Endothelial cell of umbilical vein (primary cell): ENCODE data around the gene ARHGEF10L. TPM values are rescaled to one million over a fixed set of nuclear protein-coding genes. Genes with fewer than 3 reads are reported as not detected.

Experiments
- BruUV-seq: library from RNA; stranded (reverse); fragments of 400-500 nt; replicated peaks from 2 replicates; lab custom pipeline; 2021; lab: Mats Ljungman, UMichigan
- CTCF ChIA-PET: fragments of 300-600, 350-600 bp; sonication (Branson Sonifier 250); formaldehyde crosslinking; loops from one replicate; lab custom pipeline; 2021; ENCODE audit warnings: antibody characterized with exemption, inconsistent platforms; lab: Charles Lee
- POLR2A ChIA-PET: fragments of 300-600, 350-600 bp; sonication (Branson Sonifier 250); formaldehyde crosslinking; loops from one replicate; lab custom pipeline; 2021; ENCODE audit warnings: antibody characterized with exemption, inconsistent platforms; lab: Charles Lee
- DNase-seq: peaks from one replicate; pipeline ENCODE4 v3.0.0-alpha.2; 2011; ENCODE audit warnings: low read depth, low spot score
- FAIRE-seq: peaks from 2 replicates; lab custom pipeline; 2011; peaks lifted over from hg19 to GRCh38; lab: Jason Lieb, UNC
- H2AFZ ChIP-seq: 2 replicates; pipeline ENCODE4 v1.6.0; 2012; ENCODE audit warnings: low read depth, low read length, control low read depth, inconsistent platforms
- H3K27ac ChIP-seq: 2 replicates; pipeline ENCODE4 v1.5.1; 2011; ENCODE audit warnings: low read depth, mild to moderate bottlenecking, control low read depth, low read length, moderate library complexity; ENCODE audit not compliant: insufficient read depth
- H3K27me3 ChIP-seq, 2 experiments: 2 replicates each; pipeline versions ENCODE4 v1.6.0 to v1.6.1; 2011; ENCODE audit warnings: low read length in 2 of 2, mixed read lengths in 1 of 2; ENCODE audit not compliant: control insufficient read depth in 2 of 2, insufficient read depth in 2 of 2
- H3K36me3 ChIP-seq, 2 experiments: 2 replicates in 1 of 2; 3 replicates in 1 of 2; pipeline ENCODE4 v1.5.1; 2011; ENCODE audit warnings: low read length in 2 of 2, mild to moderate bottlenecking in 1 of 2, moderate library complexity in 1 of 2; ENCODE audit not compliant: control insufficient read depth in 2 of 2, insufficient read depth in 2 of 2; ENCODE audit errors: extremely low read depth in 1 of 2
- H3K4me1 ChIP-seq: 3 replicates; pipeline ENCODE4 v1.5.1; 2011; ENCODE audit warnings: mild to moderate bottlenecking, low read length; ENCODE audit not compliant: control insufficient read depth, insufficient read depth; ENCODE audit errors: extremely low read depth
- H3K4me2 ChIP-seq: 2 replicates; pipeline ENCODE4 v1.6.1; 2011; ENCODE audit warnings: low read length, control low read depth, mixed read lengths; ENCODE audit not compliant: insufficient read depth
- H3K4me3 ChIP-seq, 3 experiments: fragments of 200-600 bp in 1 of 3; sonication (generic), shearing (Covaris generic) in 1 of 3; replicated peaks in 1 of 3; 2 replicates each; pipeline ENCODE4 v1.5.1; 2011 to 2016; ENCODE audit warnings: control low read depth in 3 of 3, low read length in 3 of 3, mild to moderate bottlenecking in 2 of 3, inconsistent platforms in 1 of 3, low read depth in 1 of 3, moderate library complexity in 1 of 3; ENCODE audit not compliant: insufficient read depth in 1 of 3
- H3K79me2 ChIP-seq: 2 replicates; pipeline ENCODE4 v1.6.0; 2012; ENCODE audit warnings: low read length, inconsistent platforms; ENCODE audit not compliant: control insufficient read depth, insufficient read depth
- H3K9ac ChIP-seq: replicated peaks from 2 replicates; pipeline ENCODE3; 2011; ENCODE audit warnings: low read length, control low read depth; ENCODE audit not compliant: insufficient read depth; ENCODE audit errors: extremely low read depth
- H3K9me1 ChIP-seq: replicated peaks from 3 replicates; pipeline ENCODE4 v1.6.0; 2011; ENCODE audit warnings: mild to moderate bottlenecking, low read length; ENCODE audit not compliant: control insufficient read depth, insufficient read depth; ENCODE audit errors: extremely low read depth
- H3K9me3 ChIP-seq: replicated peaks from 2 replicates; pipeline ENCODE4 v1.5.1; 2012; ENCODE audit warnings: low read length, inconsistent platforms; ENCODE audit not compliant: control insufficient read depth, insufficient read depth
- H4K20me1 ChIP-seq: replicated peaks from 2 replicates; pipeline ENCODE3; 2011; ENCODE audit warnings: mild to moderate bottlenecking, low read length; ENCODE audit not compliant: control insufficient read depth, insufficient read depth; ENCODE audit errors: extremely low read depth
- CTCF ChIP-seq, 2 donors: IDR thresholded peaks; 1 replicate in 1 of 2; 2 replicates in 1 of 2; pipeline ENCODE4 v1.5.1; 2011; ENCODE audit warnings: low read length in 2 of 2, mild to moderate bottlenecking in 2 of 2, moderate library complexity in 2 of 2, control low read depth in 1 of 2, inconsistent platforms in 1 of 2, low read depth in 1 of 2; ENCODE audit not compliant: insufficient read depth in 1 of 2; ENCODE audit errors: extremely low read depth in 1 of 2
- EZH2 ChIP-seq: IDR thresholded peaks from 2 replicates; pipeline ENCODE4 v1.6.1; 2012; ENCODE audit warnings: borderline replicate concordance, low read depth, mild to moderate bottlenecking, moderate library complexity, low read length, inconsistent platforms; ENCODE audit not compliant: severe bottlenecking
- FOS ChIP-seq: IDR thresholded peaks from 2 replicates; pipeline ENCODE4 v1.6.1; 2011; ENCODE audit warnings: mild to moderate bottlenecking, low read length, moderate library complexity, borderline replicate concordance; ENCODE audit not compliant: insufficient read depth
- GATA2 ChIP-seq: IDR thresholded peaks from 2 replicates; pipeline ENCODE4 v1.7.0; 2011; ENCODE audit warnings: low read depth, mild to moderate bottlenecking, moderate library complexity, mixed read lengths, low read length; ENCODE audit not compliant: insufficient read length, insufficient read depth
- JUN ChIP-seq: IDR thresholded peaks from 2 replicates; pipeline ENCODE4 v1.6.1; 2011; ENCODE audit warnings: borderline replicate concordance, low read depth; ENCODE audit not compliant: insufficient read length, insufficient read depth
- MYC ChIP-seq: IDR thresholded peaks from one replicate; pipeline ENCODE4 v1.6.1; 2011; ENCODE audit warnings: mild to moderate bottlenecking, low read depth, low read length
- POLR2A ChIP-seq: IDR thresholded peaks from 2 replicates; pipeline ENCODE4 v1.6.1; 2012; ENCODE audit warnings: low read depth, mild to moderate bottlenecking, control low read depth, low read length
- POLR2AphosphoS5 ChIP-seq: IDR thresholded peaks from 2 replicates; pipeline ENCODE4 v1.6.1; 2012; ENCODE audit warnings: low read depth, mild to moderate bottlenecking, control low read depth, low read length, moderate library complexity; ENCODE audit not compliant: insufficient read depth
- dilution Hi-C: fragments of 300-500 bp; cut with MboI; formaldehyde crosslinking; loops from one replicate; pipeline ENCODE4 v1.15.0; 2019; ENCODE audit warnings: low sequenced_read_pairs; ENCODE audit not compliant: extremely low pct_ligation_motif_present
- intact Hi-C: fragments of 100-400 bp; cut with micrococcal nuclease; formaldehyde crosslinking; loops from one replicate; pipeline ENCODE4 v1.10.0; 2022
- polyA plus RNA-seq, 4 experiments: library from polyadenylated mRNA; depleted of rRNA in 3 of 4; stranded (reverse) in 3 of 4; unstranded in 1 of 4; fragments of >200 nt; gene quantifications; 2 replicates each; pipeline versions ENCODE4 v1.2.1 to v1.2.3, GENCODE V29; 2011 to 2012; ENCODE audit warnings: missing spikeins in 1 of 4
- total RNA-seq: library from RNA; stranded (reverse); gene quantifications from 2 replicates; pipeline ENCODE4 v1.2.3, GENCODE V29; 2021
- TF ChIP-seq, protein P1 (sequence below): IDR thresholded peaks from 2 replicates; pipeline ENCODE4 v1.6.1; 2011; ENCODE audit not compliant: insufficient read depth, insufficient read length

The ARHGEF10L gene
- total and polyA plus RNA-seq, 2 donors (not counting 3 experiments of a cell fraction or from before 2014, with no cell fraction given): 1.9 to 5.2 TPM

DNA sequence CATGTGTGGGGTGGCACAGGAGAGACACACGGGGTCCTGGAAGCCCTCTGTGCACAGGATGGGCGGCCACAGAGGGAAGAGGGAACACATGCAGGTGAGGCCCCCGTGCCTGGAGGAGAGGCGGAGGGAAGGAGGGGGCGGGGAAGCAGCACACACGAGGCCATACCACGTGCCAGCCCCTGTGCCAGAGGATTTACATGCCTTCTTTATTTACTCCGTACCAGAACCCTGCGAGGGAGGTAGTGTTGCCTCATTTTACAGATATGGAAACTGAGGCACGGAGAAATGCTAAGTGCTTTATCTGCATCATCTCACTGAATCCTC lies 56.1 kb downstream of the ARHGEF10L start:
- ChIA-PET CTCF (no interaction called here), POLR2A (no interaction called here)
- no peaks in the 10 kb centered on the region for H3K4me1 ChIP-seq
- no peak overlapping the region for H3K4me3 ChIP-seq
- no peak for FAIRE-seq
- H3K9me1 ChIP-seq: no peaks in the 10 kb centered on the region
- no peak overlapping the region for H3K9ac ChIP-seq
- no peak overlapping the region for H3K27ac ChIP-seq
- no TSS peak for BruUV-seq
- H4K20me1 ChIP-seq: no peaks in the 10 kb centered on the region
- no peak overlapping the region for H2AFZ ChIP-seq
- no peaks in the 10 kb centered on the region for H3K9me3 ChIP-seq
- no peaks in the 10 kb centered on the region for H3K79me2 ChIP-seq
- TF ChIP-seq POLR2AphosphoS5: no peak
- no peak for TF ChIP-seq GATA2
- no peak for TF ChIP-seq EZH2
- TF ChIP-seq, protein P1, sequence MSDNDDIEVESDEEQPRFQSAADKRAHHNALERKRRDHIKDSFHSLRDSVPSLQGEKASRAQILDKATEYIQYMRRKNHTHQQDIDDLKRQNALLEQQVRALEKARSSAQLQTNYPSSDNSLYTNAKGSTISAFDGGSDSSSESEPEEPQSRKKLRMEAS: no peak
- TF ChIP-seq FOS: no peak
- no peak for TF ChIP-seq MYC
- TF ChIP-seq JUN: no peak
- no peak for TF ChIP-seq POLR2A
- no peak for TF ChIP-seq CTCF (IDR thresholded peaks at IDR 0.05; ENCODE audit: extremely low read depth in 1 of 2, insufficient read depth in 1 of 2, low read depth in 1 of 2, low read length in 2 of 2)
- H3K36me3 ChIP-seq: no peaks in the 10 kb centered on the region
- no peak overlapping the region for H3K4me2 ChIP-seq
- H3K27me3 ChIP-seq: no peaks in the 10 kb centered on the region
- dilution Hi-C loops: no loop called here
- intact Hi-C loops: no loop called here
- no peak for DNase-seq
